Measurements from ENCODE around the gene CNDP2. TPM values are rescaled to one million over a fixed set of nuclear protein-coding genes. Genes with fewer than 3 reads are reported as not detected.

Gene CNDP2
- 10 to 100 TPM; 49.8 to 70.6 (median 57.3) TPM for polyA plus RNA-seq (ENCODE audit: insufficient read length in 10 of 10)
- long read RNA-seq, donor 1, full-length matches to known transcripts, result 9 of 15 reads
- long read RNA-seq, donor 1, partial matches to known transcripts, result 6 of 15 reads
- long read RNA-seq, donor 1, other reads (novel, unspliced or antisense), result 0 of 15 reads
- long read RNA-seq, donor 2, full-length matches to known transcripts, result 5 of 5 reads
- long read RNA-seq, donor 2, partial matches to known transcripts, result 0 of 5 reads
- long read RNA-seq, donor 2, other reads (novel, unspliced or antisense), result 0 of 5 reads
- long read RNA-seq, donor 3, result 0 reads
- long read RNA-seq, donor 4, full-length matches to known transcripts, result 2 of 2 reads
- long read RNA-seq, donor 4, partial matches to known transcripts, result 0 of 2 reads
- long read RNA-seq, donor 4, other reads (novel, unspliced or antisense), result 0 of 2 reads
- long read RNA-seq, donor 5, full-length matches to known transcripts, result 9 of 25 reads
- long read RNA-seq, donor 5, partial matches to known transcripts, result 16 of 25 reads
- long read RNA-seq, donor 5, other reads (novel, unspliced or antisense), result 0 of 25 reads
- long read RNA-seq, donor 6, full-length matches to known transcripts, result 8 of 20 reads
- long read RNA-seq, donor 6, partial matches to known transcripts, result 12 of 20 reads
- long read RNA-seq, donor 6, other reads (novel, unspliced or antisense), result 0 of 20 reads
- long read RNA-seq, donor 7, full-length matches to known transcripts, result 3 of 3 reads
- long read RNA-seq, donor 7, partial matches to known transcripts, result 0 of 3 reads
- long read RNA-seq, donor 7, other reads (novel, unspliced or antisense), result 0 of 3 reads
- long read RNA-seq, donor 8, full-length matches to known transcripts, result 1 of 1 reads
- long read RNA-seq, donor 8, partial matches to known transcripts, result 0 of 1 reads
- long read RNA-seq, donor 8, other reads (novel, unspliced or antisense), result 0 of 1 reads
- long read RNA-seq, donor 9, full-length matches to known transcripts, result 2 of 2 reads
- long read RNA-seq, donor 9, partial matches to known transcripts, result 0 of 2 reads
- long read RNA-seq, donor 9, other reads (novel, unspliced or antisense), result 0 of 2 reads

DNA sequence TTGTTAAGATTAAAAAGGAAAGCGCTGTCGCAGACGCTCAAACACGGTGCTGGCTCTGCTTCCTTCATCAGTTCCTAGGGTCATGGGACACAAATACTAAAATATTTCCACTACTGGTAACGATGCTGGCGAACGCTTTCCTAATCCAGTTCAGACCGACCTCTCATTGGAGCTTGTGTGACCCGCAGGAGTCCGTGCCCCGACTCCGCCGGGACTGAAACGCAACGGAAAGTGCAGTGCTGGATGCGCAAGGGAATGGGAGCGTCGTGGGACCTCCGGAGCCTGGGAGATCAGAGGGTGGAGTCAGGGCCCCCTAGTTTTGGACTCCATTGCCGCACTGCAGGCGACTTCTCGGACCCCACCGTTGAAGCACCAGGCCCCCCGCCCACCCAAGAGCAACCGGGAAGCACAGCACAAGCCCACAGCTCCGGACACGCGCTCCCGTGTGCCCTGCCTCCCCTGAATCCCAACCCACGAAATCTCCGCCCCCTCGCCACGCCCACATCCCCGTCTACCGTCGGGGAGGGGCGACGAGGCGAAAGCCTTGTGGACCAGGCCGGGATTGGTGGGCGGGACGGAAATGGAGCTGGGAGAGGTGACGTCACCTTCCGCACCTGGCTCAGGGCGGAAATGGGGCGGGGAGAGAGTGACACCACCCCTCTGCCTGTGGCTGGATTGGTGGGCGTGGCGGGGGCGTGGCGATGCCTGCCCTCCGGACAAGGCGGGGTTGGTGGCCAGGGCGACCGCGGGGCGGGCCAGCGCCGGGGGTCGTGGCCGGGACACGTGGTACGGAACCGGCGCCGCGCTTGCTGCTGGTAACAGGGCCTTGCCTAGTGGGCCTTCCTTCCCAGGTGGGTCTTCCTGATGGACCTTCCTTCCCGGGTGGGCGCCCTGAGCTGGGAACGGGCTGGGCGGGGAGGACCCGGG, at the start of gene CNDP2:
TSS of gene CNDP2 (plus strand) at position 783 of the 927 bp plus-strand sequence. CDS start 3,611 bp downstream, outside the sequence.
- DNase-seq, result peak; percentile 99 to 100 (median 100)

DNA sequence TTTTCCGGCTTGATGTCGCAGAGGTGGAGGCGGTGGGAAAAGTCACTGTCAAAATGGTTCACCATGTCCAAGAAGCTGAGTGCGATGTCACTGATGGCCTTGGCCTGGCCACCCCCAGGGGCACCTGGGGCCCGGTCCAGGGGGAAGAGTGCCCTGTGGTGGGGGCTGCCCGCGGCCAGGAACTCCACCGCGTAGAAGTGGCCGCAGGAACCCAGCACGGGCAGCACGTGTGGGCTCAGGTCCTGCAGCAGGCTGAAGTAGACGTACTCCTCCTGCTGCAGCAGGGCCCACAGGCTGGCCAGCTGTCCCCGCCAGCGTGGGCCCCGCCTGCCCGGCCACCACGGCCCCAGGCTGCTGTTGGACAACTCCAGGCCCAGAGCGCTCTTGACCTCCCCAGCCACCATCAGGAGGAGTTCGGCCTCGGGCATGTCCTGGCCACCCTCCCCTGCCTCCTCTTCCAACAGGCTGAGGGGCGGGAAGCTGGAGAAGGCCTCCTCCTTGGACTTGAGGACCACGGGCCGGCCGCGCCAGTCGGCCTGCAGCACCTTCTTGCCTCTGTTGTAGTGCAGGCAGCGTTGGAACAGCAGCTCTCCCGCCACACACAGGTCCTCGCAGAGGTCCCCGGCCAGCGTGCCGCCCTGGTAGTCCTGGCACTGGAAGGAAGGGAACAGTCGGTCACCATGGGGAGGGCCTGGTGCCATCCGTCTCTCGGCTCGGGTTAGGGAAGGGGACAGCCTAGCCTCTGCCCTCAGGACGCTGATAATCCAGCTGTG, 49.3 kb upstream of the CNDP2 start:
- no peak for DNase-seq

DNA sequence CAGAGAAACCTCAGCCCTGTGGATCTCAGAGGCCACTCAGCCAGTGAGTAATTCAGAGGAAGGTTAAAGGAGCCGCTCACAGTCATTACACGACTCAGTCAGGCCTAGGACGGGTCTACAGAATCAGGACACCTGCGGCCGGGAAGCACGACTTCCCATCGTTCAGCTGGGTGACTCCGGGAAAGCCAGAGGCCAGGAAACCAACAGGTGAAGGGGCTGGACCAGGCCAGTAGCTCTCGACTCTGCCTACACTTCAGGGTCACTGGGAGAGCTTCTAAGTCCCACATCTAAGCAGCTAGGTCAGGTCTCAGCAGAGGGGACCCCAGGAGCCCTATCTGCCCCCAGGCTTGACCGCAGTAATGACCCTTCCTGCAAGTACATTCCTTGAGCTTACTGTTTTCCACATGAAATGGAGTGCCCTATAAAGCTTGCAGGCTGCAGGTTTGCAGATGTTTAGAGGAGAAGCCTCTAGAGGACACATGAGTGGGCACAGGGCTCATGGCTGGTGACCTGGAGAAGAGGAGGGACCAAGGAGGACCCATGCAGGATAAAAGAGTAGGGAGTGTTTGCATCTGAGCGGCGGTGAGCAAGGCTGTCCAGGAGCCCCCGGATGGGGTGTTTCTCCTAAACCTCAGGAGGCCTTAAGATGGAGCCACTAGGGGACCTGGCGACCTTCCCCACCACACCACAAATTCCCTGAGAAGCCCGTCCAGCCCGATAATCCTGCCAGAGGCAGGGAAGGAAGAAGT, 48.6 kb upstream of the CNDP2 start:
- no peak for DNase-seq

DNA sequence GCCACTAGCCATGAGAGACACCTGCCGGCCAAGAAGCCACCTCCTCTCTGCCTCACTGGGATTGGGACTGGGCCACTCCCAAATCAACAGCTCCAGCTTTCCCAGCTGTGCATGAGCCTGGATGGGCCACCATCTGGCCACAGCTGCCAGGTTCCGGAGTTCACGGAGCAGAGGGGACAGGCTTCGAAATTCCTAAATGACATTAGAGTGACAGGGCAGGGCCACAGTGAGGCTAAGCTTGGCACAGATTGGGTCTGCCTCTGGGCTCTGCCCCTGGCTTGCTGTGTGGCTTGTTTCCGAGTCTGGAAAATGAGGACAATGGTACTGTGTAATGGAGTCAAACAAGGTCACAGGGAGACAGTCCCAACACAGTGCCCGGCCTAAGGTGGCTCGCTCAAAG, 45.5 kb upstream of the CNDP2 start:
- no peak for DNase-seq

DNA sequence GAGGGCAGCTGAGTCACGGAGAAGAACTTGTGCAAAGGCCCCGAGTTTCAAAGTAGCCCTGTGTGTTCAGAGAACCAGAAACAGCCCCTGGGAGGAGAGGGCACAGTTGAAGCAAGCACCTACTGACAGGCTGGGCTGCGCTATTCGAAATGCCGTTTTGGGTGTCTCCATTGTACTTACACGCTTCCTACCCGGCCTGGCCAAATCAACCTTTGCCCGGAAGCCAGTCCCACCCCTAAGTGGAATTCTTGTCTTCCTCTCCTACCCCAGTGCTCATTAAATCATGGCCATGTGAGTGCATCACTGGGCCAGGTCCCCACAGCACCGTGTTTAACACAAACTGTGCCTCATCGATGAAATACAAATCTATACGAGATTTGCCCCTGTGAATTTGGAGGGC, 45.0 kb upstream of the CNDP2 start:
- no peak for DNase-seq

DNA sequence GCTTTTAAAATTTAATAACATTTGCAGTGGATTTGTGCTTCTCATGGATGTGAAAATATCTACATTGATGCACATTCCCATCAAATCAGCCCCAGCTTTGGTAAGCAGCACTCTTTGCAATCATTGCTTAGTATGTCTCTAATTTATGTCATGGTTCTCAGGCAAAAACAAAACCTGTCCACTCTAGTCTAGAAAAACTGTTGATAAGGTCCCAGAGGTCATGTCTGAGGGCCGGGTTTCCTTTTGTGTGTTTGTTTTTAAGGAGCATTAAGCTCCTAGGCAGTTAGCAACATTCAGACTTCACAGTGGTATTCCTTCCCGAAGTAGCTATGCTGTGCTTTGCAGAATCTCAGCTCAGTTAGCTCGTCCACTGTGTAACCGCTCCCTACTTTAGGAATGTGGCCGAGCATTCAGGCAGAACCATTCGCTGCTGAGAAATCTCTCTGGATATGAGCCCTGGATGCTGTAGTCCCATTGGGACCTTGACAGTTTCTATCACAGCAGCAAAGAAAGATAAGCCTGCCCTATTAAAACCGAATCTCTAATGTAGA, 43.1 kb upstream of the CNDP2 start:
- DNase-seq, result no peak

DNA sequence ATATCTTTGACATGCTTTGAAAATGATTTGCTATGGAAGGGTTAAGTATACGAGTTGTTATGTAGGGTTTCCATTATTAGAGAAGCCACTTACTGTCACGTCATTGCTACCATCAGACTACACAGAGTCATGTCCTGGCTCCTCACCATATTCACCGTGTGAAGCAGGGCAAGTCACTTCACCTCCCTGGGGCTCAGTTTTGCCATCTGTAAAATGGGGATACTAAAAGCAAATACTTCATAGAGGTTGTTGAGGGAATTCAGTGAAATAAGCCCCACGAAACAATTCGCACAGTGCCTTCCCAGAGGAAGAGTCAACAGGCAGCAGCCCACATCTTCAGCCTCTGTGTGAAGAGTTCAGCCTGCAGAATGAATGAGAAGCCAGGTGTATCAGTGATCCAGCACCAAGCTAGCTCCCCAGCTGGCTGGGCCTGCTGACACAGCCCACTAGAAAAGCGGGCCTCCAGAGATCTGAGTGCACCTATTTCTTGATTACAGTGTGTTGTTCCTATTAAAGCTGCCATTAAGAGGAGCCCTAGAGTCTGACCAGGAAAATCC, 42.4 kb upstream of the CNDP2 start:
- DNase-seq, result no peak

DNA sequence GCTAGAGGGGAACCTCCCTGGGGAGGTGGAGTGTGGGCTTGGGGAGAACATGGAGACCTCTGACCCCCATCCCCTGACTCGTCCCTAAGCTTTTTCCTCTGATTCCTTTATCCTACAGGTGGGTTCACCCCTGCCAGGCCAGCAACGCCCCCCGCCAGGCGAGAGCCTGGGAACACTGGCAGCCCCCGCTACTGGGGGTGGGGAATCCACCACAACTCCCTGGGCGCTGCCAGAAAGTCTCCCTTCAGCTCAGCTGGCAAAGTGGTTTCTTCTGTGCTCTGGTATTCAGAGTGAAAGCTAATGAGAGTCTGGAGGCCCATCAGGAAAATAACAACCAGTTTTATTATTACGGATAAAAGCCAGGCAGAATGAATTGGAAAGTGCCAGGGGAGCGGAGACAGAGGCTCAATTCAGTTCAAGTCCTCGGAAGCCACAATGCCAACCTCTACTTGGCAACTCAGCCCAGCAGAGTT, 41.8 kb upstream of the CNDP2 start:
- no peak for DNase-seq

DNA sequence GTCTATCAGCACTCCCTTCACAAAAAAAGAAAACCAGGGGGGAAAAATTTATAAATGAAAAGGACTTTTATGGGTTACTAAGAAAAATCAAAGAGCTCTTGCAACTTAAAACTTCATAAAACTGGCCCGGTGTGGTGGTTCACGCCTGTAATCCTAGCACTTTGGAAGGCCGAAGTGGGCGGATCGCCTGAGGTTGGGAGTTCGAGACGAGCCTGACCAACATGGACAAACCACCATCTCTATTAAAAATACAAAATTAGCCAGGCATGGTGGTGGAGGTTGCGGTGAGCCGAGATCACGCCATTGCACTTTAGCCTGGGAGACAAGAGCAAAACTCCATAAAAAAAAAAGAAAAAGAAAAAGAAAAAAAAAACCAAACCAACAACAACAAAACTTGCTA, 40.8 kb upstream of the CNDP2 start:
- no peak for DNase-seq

DNA sequence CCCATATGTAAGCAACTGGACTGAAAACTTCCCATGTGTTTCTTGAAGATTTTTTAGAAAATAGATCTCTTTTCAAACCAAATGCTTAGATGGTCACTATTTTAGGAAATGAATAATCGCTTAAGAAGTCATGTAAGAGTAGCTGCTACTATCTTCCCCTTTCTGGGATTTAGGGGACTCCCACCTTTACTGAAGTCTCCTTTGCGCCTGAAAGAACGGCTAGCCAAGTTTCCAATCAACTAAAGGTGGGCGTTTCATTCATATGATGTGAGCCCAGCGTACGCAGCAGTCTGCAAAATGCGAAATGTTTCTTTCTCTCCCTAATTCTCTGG, 40.2 kb upstream of the CNDP2 start:
- DNase-seq, result no peak

DNA sequence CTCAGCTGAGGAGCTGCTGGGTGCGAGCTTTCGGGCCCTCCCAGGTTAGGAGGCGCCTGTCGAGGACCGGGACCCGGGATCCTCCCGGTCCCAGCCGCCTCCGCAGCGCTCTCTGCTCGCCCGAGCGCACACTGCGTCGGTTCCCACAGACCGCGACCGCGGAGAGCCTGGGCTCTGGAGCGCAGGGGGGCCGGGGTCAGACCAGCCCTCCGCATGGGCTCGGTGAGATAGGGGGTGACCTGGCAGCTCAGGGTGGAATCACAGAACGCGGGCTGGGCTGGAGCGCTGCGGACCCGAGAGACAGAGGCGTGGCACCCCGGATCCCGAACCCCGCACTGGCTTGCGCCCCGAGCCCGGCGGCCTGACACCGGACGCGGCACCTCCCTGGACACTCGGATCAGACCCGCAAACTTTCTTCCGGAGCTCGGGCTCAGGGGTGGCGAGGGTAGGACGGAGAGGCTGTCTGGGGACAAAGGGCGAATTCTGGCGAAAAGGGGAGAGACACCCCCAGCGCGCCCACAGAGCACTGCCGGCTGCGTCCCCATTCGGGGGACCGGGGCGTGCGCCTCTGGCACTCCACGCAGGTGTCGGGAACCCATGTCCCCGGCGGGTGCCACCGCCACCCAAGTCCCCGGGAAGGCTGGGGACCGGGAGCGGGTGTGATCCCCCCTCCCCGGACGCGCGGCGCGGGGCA, 39.7 kb upstream of the CNDP2 start:
- DNase-seq, result peak in 2 of 3 donors; percentile 34 to 75

DNA sequence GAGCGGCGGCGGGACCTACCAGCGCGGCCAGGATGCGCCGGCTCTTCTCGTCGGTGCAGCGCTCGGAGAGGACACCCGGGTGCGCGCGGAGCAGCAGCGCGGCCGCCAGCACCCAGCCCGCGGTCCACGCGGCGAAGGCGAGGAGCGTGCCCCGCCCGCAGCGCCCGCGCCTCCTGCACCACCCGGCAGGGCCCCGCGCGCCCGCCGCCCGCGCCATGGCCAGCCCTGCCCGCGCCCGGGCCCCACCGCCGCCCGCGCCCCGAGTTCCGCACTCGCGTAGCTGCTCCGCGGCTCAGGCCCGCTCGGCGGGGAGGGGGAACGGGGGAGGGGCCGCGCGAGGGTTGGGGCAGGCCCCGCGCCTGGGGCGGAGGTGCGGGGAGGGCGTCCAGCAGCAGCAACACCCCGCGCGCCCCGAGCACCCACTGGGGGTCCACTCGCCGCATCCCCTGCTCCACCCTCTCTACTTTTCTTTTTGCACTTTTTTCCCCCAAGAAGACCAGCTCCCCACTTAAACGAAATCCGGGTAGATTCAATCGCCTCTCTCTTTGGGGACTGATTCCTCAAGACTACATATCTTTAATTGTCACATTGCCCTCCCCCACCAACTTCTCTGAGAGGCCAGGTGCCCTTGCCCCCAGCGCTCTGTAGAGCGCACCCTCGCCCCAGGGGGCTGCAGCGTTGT, 39.0 kb upstream of the CNDP2 start, which contains the start of gene DIPK1C:
TSS of gene DIPK1C (minus strand) at position 266 of the 682 bp plus-strand sequence. CDS start at position 217, 49 bp downstream.
- peak in 2 of 3 donors; percentile 28 to 62 for DNase-seq

DNA sequence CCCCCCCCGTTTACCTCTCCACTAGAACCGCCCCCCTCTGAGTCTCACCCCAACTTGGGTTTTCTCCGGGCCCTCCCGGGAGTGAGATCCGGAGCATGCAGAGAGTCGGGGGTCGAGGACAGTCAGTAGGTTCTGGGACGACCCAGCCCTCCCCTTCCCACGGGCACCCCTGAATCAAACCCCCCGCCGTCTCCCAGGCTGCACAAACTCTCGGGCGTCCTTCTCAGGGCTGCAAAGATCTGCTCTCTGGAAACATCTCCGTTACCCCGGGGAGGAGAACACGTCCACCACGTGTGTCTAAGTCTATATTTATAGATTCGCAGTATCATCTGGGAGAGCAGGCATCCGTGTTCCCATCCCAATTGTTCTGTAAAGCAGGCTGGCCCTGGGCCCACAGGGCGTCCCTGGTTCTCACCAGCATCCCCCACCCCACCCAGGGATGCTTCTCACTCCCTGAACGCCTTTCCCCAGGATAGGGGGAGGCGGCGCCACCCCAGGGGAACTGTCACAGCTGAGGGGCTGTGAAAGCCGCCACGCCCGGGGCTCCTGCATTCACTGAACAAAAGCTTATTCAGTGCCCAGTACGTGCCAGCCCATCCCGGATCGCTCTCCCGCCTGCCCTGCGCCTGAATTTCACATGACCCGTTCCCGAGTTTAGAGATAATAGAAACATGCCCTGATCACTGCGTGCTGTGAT, 38.3 kb upstream of the CNDP2 start:
- DNase-seq, result peak in 2 of 3 donors; percentile 13 to 72

DNA sequence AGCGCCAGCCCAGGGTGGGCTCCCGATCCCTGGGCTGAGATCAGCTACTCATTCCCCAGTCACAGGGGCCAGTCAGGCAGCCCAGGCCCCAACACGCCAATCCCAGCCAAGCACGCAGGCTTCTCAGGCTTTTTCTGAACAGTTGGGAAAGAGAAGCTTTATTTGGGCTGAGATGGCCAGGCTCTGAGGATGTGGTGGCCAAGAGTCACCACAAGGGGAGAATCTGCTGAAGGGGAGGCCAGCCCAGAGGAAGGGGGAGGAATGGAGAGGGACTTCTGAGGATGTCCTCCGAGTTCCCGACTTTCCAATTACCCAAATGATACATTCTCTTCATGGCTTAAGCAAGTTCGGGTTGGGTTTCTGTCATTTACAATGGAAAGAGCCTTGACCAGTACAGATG, 36.3 kb upstream of the CNDP2 start:
- DNase-seq, result peak in 2 of 3 donors; percentile 64 to 86

DNA sequence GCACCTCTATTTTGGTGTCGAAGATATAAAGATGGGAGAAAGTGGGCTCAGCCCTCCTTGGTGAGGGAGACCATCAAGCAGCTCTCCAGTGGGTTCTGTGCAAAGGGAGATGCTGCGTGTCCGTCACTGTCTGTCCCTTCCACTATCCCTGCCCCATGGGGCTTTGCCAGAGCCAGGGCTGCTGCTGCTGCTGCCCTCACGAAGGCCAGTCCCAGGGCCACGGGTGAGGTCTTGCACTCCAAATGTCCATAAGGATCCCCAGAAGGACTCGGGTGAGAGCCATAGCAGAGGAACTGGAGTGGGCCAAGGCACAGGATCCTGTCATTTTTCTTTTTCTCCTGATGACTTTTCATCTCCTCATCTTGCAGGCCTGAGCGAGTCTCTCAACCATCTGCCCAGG, 35.3 kb upstream of the CNDP2 start:
- no peak for DNase-seq

DNA sequence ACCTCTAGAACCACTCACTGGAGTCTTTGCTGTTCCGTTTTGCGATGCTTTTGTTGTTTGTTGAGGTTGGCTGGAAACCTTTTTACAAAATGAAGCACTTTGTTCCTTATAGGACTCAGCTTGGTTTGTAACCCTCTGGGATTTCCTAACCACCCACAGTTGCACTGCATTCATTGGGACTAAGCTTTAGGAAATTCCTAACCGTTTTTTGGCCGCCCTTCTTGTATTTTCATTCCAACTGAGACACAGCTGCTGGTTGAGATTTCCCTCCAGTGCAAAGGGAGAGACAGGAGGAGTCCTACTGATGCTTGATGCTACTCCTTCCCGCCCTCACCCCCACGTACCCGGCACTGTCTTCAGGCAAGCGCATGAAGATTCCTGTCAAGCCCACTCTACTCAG, 32.9 kb upstream of the CNDP2 start:
- peak in 2 of 3 donors; percentile 44 to 84 for DNase-seq

DNA sequence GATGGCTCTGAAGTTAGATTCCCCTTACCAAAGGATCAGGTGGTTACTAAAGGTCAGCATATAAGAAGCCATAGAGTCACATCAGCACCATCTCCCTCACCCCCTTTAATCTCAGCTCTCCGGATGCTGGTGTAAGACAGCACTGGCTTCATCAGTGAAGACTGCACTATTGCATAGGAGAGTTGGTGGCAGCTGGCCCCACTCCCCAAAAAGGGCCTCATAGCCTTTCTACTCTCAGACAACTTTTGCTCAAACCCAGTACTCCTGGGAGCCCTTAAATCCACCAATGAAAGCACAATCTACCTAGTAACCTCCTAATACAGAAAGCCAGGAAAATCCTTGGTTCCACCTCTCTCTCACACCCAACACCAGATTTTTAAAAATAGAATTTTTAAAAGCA, 32.2 kb upstream of the CNDP2 start:
- DNase-seq, result peak in 1 of 3 donors; percentile 62

Measured in muscle of back (tissue), 13 donors.